DND-41 (cell line): Measurements from ENCODE around the gene TRMT112.
"Not testable (repeated sequence)": the region's sequence is repeated elsewhere in the genome, so short reads cannot be mapped to it uniquely, and the experiment has no call there.

Experiments used
- ATAC-seq: fragments of 200-7000 bp; cut with Tn5 transposase; 3 replicates; pipeline ENCODE4 v1.9.1; 2021; ENCODE audit warnings: low read depth; ENCODE audit not compliant: insufficient read depth
- DNase-seq: peaks from one replicate; pipeline ENCODE4 v3.0.0-alpha.2; 2020
- H2AFZ ChIP-seq: 2 replicates; pipeline ENCODE4 v1.6.0; 2012; ENCODE audit warnings: low read depth, low read length
- H3K27ac ChIP-seq: 2 replicates; pipeline ENCODE4 v1.5.1; 2012; ENCODE audit warnings: low read length, inconsistent platforms
- H3K27me3 ChIP-seq: fragments of 200-600 bp; sonication (generic); 2 replicates; pipeline ENCODE4 v1.6.0; 2012; ENCODE audit warnings: low read length, mild to moderate bottlenecking, inconsistent platforms; ENCODE audit not compliant: insufficient read depth, poor library complexity
- H3K36me3 ChIP-seq: 2 replicates; pipeline ENCODE4 v1.5.1; 2012; ENCODE audit warnings: low read length, inconsistent platforms; ENCODE audit not compliant: insufficient read depth
- H3K4me1 ChIP-seq: 2 replicates; pipeline ENCODE4 v1.5.1; 2012; ENCODE audit warnings: mild to moderate bottlenecking, low read length; ENCODE audit not compliant: insufficient read depth
- H3K4me2 ChIP-seq: 2 replicates; pipeline ENCODE4 v1.6.0; 2012; ENCODE audit warnings: mild to moderate bottlenecking, moderate library complexity, low read length, inconsistent platforms; ENCODE audit not compliant: insufficient read depth
- H3K4me3 ChIP-seq, 2 experiments: fragments of 200-600 bp in 1 of 2; shearing (Covaris generic) in 1 of 2; 2 replicates each; pipeline ENCODE4 v1.5.1; 2012 to 2016; ENCODE audit warnings: inconsistent platforms in 2 of 2, low read length in 2 of 2, mild to moderate bottlenecking in 2 of 2, low read depth in 1 of 2, moderate library complexity in 1 of 2
- H3K79me2 ChIP-seq: 2 replicates; pipeline ENCODE4 v1.6.0; 2012; ENCODE audit warnings: low read length, inconsistent platforms; ENCODE audit not compliant: insufficient read depth
- H3K9ac ChIP-seq: 2 replicates; pipeline ENCODE4 v1.6.0; 2012; ENCODE audit warnings: low read depth, mild to moderate bottlenecking, inconsistent platforms, low read length, moderate library complexity
- H3K9me3 ChIP-seq: 2 replicates; pipeline ENCODE4 v1.5.1; 2012; ENCODE audit warnings: low read length, moderate library complexity, mild to moderate bottlenecking, inconsistent platforms; ENCODE audit not compliant: insufficient read depth, severe bottlenecking
- H4K20me1 ChIP-seq: 2 replicates; pipeline ENCODE4 v1.6.0; 2012; ENCODE audit warnings: low read length; ENCODE audit not compliant: insufficient read depth
- EZH2 ChIP-seq: IDR thresholded peaks from 3 replicates; pipeline ENCODE4 v1.6.1; 2012; ENCODE audit warnings: borderline replicate concordance, low read depth, mild to moderate bottlenecking, moderate library complexity, low read length, inconsistent platforms; ENCODE audit not compliant: severe bottlenecking
- TF ChIP-seq, protein P1 (sequence below): IDR thresholded peaks from 2 replicates; pipeline ENCODE4 v1.5.1; 2012; ENCODE audit warnings: borderline replicate concordance, low read length, moderate library complexity, mild to moderate bottlenecking; ENCODE audit not compliant: poor library complexity, severe bottlenecking; ENCODE audit errors: extremely low read depth

Gene TRMT112

DNA sequence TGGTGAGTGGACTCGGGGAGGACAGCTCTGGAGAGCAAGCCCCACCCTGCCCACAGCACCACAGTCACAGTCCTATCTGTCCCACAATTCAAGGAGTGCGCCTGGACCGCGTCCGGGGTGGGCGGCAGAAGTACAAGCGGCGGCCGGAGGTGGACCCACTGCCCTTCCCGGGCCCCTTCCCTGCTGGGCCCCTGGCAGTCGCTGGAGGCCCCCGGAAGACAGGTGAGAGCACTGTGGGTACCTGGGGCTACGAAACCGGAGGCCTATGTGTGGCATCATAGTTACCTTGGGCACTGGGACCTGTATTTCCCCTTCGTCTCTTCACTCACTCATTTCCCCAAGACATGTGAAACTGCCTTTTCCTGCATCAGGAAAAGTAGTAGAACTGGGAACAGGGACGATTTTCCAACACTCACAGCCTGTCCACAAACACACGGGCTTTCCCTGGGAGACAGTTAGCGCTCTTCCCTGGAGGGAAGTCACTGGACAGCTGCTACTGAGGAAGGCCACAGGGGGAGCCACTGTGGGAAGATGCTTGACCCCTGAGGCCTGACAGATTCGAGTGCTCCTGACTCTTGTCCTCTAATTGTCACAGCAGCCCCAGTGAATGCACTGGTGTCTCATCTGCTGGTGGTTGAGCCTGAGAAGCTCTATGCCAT lies 3.1 kb downstream of the TRMT112 start:
- Histone ChIP-seq H3K9me3 (no peaks in the 10 kb centered on the region), H2AFZ (no peak overlapping the region), H3K79me2 (peaks cover 54% of the 10 kb centered on the region), H4K20me1 (peaks cover 19% of the 10 kb centered on the region; the same call in 1 of the 2 replicates), H3K4me3 (no peak overlapping the region), H3K9ac (no peak overlapping the region), H3K27ac (no peak overlapping the region), H3K27me3 (no peaks in the 10 kb centered on the region), H3K4me2 (no peak overlapping the region), H3K4me1 (peaks cover 28% of the 10 kb centered on the region), H3K36me3 (peaks cover 41% of the 10 kb centered on the region)
- ATAC-seq (no peak), DNase-seq (no peak)
- no peak for TF ChIP-seq EZH2
- TF ChIP-seq, protein P1, sequence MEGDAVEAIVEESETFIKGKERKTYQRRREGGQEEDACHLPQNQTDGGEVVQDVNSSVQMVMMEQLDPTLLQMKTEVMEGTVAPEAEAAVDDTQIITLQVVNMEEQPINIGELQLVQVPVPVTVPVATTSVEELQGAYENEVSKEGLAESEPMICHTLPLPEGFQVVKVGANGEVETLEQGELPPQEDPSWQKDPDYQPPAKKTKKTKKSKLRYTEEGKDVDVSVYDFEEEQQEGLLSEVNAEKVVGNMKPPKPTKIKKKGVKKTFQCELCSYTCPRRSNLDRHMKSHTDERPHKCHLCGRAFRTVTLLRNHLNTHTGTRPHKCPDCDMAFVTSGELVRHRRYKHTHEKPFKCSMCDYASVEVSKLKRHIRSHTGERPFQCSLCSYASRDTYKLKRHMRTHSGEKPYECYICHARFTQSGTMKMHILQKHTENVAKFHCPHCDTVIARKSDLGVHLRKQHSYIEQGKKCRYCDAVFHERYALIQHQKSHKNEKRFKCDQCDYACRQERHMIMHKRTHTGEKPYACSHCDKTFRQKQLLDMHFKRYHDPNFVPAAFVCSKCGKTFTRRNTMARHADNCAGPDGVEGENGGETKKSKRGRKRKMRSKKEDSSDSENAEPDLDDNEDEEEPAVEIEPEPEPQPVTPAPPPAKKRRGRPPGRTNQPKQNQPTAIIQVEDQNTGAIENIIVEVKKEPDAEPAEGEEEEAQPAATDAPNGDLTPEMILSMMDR: no peak

DNA sequence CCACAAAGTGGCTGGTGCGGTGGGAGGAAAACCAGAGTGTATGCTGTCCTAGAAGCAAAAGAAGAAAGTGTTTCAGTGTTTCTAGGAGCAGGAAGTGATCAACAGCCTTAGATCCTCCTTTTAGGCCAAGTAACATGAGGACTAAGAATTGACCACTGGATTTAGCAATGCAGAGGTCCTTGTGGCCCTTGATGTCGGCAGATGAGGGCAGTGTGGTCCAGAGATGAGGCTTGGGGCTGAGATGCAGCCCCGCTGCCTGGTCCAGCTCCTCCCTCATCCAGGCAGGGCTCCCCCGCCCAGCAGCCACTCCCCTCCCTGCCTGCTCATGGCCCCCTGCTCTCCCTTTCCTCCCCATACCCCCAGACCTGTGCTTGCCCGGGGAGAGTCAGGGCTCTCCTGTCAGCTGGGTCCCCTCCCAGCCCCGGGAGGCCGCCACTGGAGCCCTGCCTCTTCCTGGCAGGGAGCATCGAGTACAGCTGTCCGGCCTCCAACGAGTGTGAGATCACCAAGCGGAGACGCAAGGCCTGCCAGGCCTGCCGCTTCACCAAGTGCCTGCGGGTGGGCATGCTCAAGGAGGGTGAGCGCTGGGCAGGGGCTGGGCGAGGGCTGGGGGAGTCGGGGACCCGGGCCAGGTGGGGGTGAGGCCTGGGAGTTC lies 3.7 kb downstream of the TRMT112 start:
- H3K27ac ChIP-seq: no peak overlapping the region
- H3K4me2 ChIP-seq: no peak overlapping the region
- DNase-seq: no peak
- peaks cover 48% of the 10 kb centered on the region for H3K79me2 ChIP-seq
- ATAC-seq: no peak
- H3K4me1 ChIP-seq: peaks cover 21% of the 10 kb centered on the region
- no peak overlapping the region for H3K4me3 ChIP-seq
- H3K27me3 ChIP-seq: no peaks in the 10 kb centered on the region
- no peaks in the 10 kb centered on the region for H3K9me3 ChIP-seq
- no peak for TF ChIP-seq EZH2
- TF ChIP-seq, protein P1: no peak
- H2AFZ ChIP-seq: no peak overlapping the region
- H3K36me3 ChIP-seq: peaks cover 41% of the 10 kb centered on the region
- H3K9ac ChIP-seq: no peak overlapping the region
- peaks cover 19% of the 10 kb centered on the region; the same call in 1 of the 2 replicates for H4K20me1 ChIP-seq

DNA sequence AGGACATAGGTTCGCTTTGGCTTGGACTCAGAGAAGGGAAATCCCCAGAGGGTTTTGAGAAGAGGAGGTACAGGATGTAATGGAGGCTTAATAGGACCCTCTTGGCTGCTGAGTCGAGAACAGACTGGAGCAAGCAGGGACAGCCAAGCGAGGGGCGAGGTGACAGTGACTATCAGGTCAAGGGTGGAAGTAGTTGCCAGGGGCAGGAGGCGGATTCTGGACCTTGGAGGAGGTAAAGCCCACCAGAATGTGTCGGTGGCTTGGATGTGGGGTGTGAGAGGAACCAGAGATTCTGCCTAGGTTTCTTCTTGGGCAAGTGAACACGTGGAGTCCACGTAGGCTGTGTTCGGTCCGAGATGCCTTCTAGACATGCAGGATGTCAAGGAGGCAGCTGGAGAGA lies 4.4 kb downstream of the TRMT112 start:
- ATAC-seq (no peak), DNase-seq (no peak)
- no peaks in the 10 kb centered on the region for H3K9me3 ChIP-seq
- peaks cover 19% of the 10 kb centered on the region; the same call in 1 of the 2 replicates for H4K20me1 ChIP-seq
- H3K36me3 ChIP-seq: peaks cover 43% of the 10 kb centered on the region
- H3K27me3 ChIP-seq: no peaks in the 10 kb centered on the region
- H3K79me2 ChIP-seq: peaks cover 45% of the 10 kb centered on the region
- TF ChIP-seq, protein P1: no peak
- TF ChIP-seq EZH2: no peak
- no peak overlapping the region for H3K27ac ChIP-seq
- peaks cover 22% of the 10 kb centered on the region for H3K4me1 ChIP-seq
- no peak overlapping the region for H3K9ac ChIP-seq
- no peak overlapping the region for H3K4me2 ChIP-seq
- no peak overlapping the region for H2AFZ ChIP-seq
- H3K4me3 ChIP-seq: no peak overlapping the region

DNA sequence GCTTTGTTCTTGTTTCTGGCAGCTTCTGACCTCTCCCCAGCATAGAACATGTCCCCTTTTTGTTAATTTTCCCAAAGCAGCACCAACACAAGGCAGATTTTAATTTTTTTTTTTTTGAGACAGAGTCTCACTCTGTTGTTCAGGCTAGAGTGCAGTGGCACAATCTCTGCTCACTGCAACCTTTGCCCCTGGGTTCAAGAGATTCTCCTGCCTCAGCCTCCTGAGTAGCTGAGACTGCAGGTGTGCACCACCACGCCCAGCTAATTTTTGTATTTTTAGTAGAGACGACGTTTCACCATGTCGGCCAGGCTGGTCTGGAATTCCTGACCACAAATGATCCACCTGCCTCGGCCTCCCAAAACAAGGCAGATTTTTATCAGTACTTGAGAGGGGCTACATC lies 9.6 kb downstream of the TRMT112 start:
- ATAC-seq, H3K9me3 ChIP-seq, H3K27me3 ChIP-seq, H2AFZ ChIP-seq, DNase-seq, H3K4me3 ChIP-seq, H3K27ac ChIP-seq: not testable (repeated sequence)
- Histone ChIP-seq H3K36me3 (peaks cover 23% of the 10 kb centered on the region), H3K4me2 (peak overlapping the region; percentile 91; the same call in 1 of the 2 replicates), H3K9ac (peak overlapping the region; percentile 64; the same call in 1 of the 2 replicates), H3K4me1 (peaks cover 34% of the 10 kb centered on the region), H4K20me1 (peaks cover 29% of the 10 kb centered on the region), H3K79me2 (peaks cover 41% of the 10 kb centered on the region)
